Naive thymus-derived CD8-positive, alpha-beta T cell (primary cell): ENCODE results near the gene BACH2. TPM values are rescaled to one million over a fixed set of nuclear protein-coding genes. Genes with fewer than 3 reads are reported as not detected.
"Not testable (repeated sequence)": the region's sequence is repeated elsewhere in the genome, so short reads cannot be mapped to it uniquely, and the experiment has no call there.

Experiments
- ATAC-seq, 2 donors: fragments of 150-1000 bp; cut with Tn5 transposase in 1 of 2; sonication (Bioruptor Pico), chemical (Tn5 transposase) in 1 of 2; 1 replicate in 1 of 2; 2 replicates in 1 of 2; pipeline ENCODE4 v1.10.0; 2021; ENCODE audit warnings: mild to moderate bottlenecking in 2 of 2, moderate library complexity in 2 of 2
- POLR2A ChIA-PET: fragments of 350-600 bp; sonication (Branson Sonifier 250); formaldehyde crosslinking; loops from one replicate; lab custom pipeline; 2021; ENCODE audit warnings: antibody characterized with exemption; lab: Charles Lee
- DNase-seq, 10 donors: peaks; one replicate each; pipeline versions ENCODE4 v3.0.0 to v3.0.0-alpha.2; 2020 to 2022
- H3K27ac Mint-ChIP-seq, 10 donors: one replicate each; pipeline ENCODE4 v1.8.0; 2020 to 2022; ENCODE audit warnings: mild to moderate bottlenecking in 10 of 10, mixed read lengths in 10 of 10, moderate library complexity in 4 of 10, inconsistent platforms in 1 of 10
- H3K27me3 Mint-ChIP-seq, 5 donors: one replicate each; pipeline ENCODE4 v1.8.0; 2021 to 2022; ENCODE audit warnings: mixed read lengths in 5 of 5
- H3K36me3 Mint-ChIP-seq, 3 donors: one replicate each; pipeline ENCODE4 v1.8.0; 2020 to 2022; ENCODE audit warnings: mixed read lengths in 3 of 3, mild to moderate bottlenecking in 2 of 3, inconsistent platforms in 1 of 3
- H3K4me1 Mint-ChIP-seq, 4 donors: one replicate each; pipeline ENCODE4 v1.8.0; 2021 to 2022; ENCODE audit warnings: mixed read lengths in 4 of 4
- H3K4me3 Mint-ChIP-seq, 10 donors: one replicate each; pipeline ENCODE4 v1.8.0; 2020 to 2022; ENCODE audit warnings: mild to moderate bottlenecking in 10 of 10, mixed read lengths in 10 of 10, moderate library complexity in 6 of 10, inconsistent platforms in 1 of 10
- H3K9me3 Mint-ChIP-seq, 9 donors: one replicate each; pipeline ENCODE4 v1.8.0; 2020 to 2022; ENCODE audit warnings: mixed read lengths in 9 of 9, mild to moderate bottlenecking in 3 of 9, inconsistent platforms in 1 of 9, moderate library complexity in 1 of 9
- polyA plus RNA-seq, 3 donors: library from polyadenylated mRNA; unstranded; fragments of 300-500 nt; fragmentation: Illumina TruSeq; gene quantifications; one replicate each; pipeline ENCODE4 v1.2.3, GENCODE V29; 2021
- total RNA-seq, 8 experiments: library from RNA in 2 of 8; stranded (reverse) in 2 of 8; gene quantifications; one replicate each; pipeline ENCODE4 v1.2.3 and lab custom pipeline; 2021 to 2026

The BACH2 gene
- total and polyA plus RNA-seq, 5 experiments from 2014 or later = 17.5 to 126 (median 29.3) TPM

GRCh38 chr6:90118581-90118980 lies 178.1 kb downstream of the BACH2 start:
- peaks cover 13 to 36% (median 33%) of the 10 kb centered on the region in 3 donors for H3K36me3 Mint-ChIP-seq
- peaks cover 0 to 37% (median 4%) of the 10 kb centered on the region in 9 donors for H3K9me3 Mint-ChIP-seq
- H3K27me3 Mint-ChIP-seq = no peaks in the 10 kb centered on the region
- DNase-seq = no peak
- no peak for ATAC-seq
- no peak overlapping the region for H3K4me3 Mint-ChIP-seq
- peak overlapping the region in 7 of 10 donors; percentile 20 to 65 (median 35) for H3K27ac Mint-ChIP-seq
- POLR2A ChIA-PET = interaction anchor here (0.7 kb wide), 1 partner anchor 97 kb away, joined by 4 read pairs; no protein-coding TSS in a partner anchor
- peaks cover 30 to 64% (median 61%) of the 10 kb centered on the region in 4 donors for H3K4me1 Mint-ChIP-seq

- H3K4me3 Mint-ChIP-seq = no peak overlapping the region
- no peak for DNase-seq
- POLR2A ChIA-PET = interaction anchor here (0.5 to 1.5 kb wide), 4 partner anchors 9 to 98 kb away, joined by 3 to 7 read pairs (median 4); no protein-coding TSS in a partner anchor
- H3K4me1 Mint-ChIP-seq = peaks cover 32 to 65% (median 62%) of the 10 kb centered on the region in 4 donors
- peak overlapping the region in 4 of 10 donors; percentile 0 to 76 (median 32) for H3K27ac Mint-ChIP-seq
- no peaks in the 10 kb centered on the region for H3K27me3 Mint-ChIP-seq
- H3K36me3 Mint-ChIP-seq = peaks cover 18 to 37% (median 37%) of the 10 kb centered on the region in 3 donors
- peaks cover 4 to 42% (median 9%) of the 10 kb centered on the region in 9 donors for H3K9me3 Mint-ChIP-seq
- ATAC-seq = no peak
Measured at GRCh38 chr6:90118069-90118468, 178.6 kb downstream of the BACH2 start.

GRCh38 chr6:90116126-90116525 lies 180.5 kb downstream of the BACH2 start:
- peaks cover 38 to 68% (median 68%) of the 10 kb centered on the region in 4 donors for H3K4me1 Mint-ChIP-seq
- H3K9me3 Mint-ChIP-seq = peaks cover 5 to 51% (median 12%) of the 10 kb centered on the region in 9 donors
- ATAC-seq, H3K27me3 Mint-ChIP-seq, H3K4me3 Mint-ChIP-seq, DNase-seq: not testable (repeated sequence)
- peaks cover 25 to 35% (median 34%) of the 10 kb centered on the region in 3 donors for H3K36me3 Mint-ChIP-seq
- POLR2A ChIA-PET = interaction anchor here (1.2 to 1.4 kb wide), 2 partner anchors 10 to 22 kb away, joined by 3 to 4 read pairs; no protein-coding TSS in a partner anchor
- peak overlapping the region in 5 of 10 donors; percentile 3 to 63 (median 21) for H3K27ac Mint-ChIP-seq

GRCh38 chr6:90113389-90113788 lies 183.3 kb downstream of the BACH2 start:
- Mint-ChIP-seq H3K36me3 (peaks cover 25 to 35% (median 34%) of the 10 kb centered on the region in 3 donors), H3K27ac (peak overlapping the region; percentile 7 to 91 (median 67)), H3K4me1 (peaks cover 50 to 86% (median 72%) of the 10 kb centered on the region in 4 donors), H3K4me3 (peak overlapping the region in 2 of 10 donors; percentile 7 to 16), H3K9me3 (peaks cover 7 to 51% (median 18%) of the 10 kb centered on the region in 9 donors), H3K27me3 (no peaks in the 10 kb centered on the region)
- POLR2A ChIA-PET = no interaction called here
- no peak for ATAC-seq
- no peak for DNase-seq

- peaks cover 15 to 26% (median 22%) of the 10 kb centered on the region in 3 donors for H3K36me3 Mint-ChIP-seq
- DNase-seq (no peak), ATAC-seq (peak; percentile 15 to 32)
- peak overlapping the region; percentile 81 to 95 (median 90) for H3K27ac Mint-ChIP-seq
- peak overlapping the region; percentile 16 to 74 (median 56) for H3K4me3 Mint-ChIP-seq
- POLR2A ChIA-PET = interaction anchor here (1.0 kb wide), 1 partner anchor 172 kb away, joined by 3 read pairs; no protein-coding TSS in a partner anchor
- H3K4me1 Mint-ChIP-seq = peaks cover 43 to 85% (median 74%) of the 10 kb centered on the region in 4 donors
- H3K9me3 Mint-ChIP-seq = peaks cover 7 to 41% (median 17%) of the 10 kb centered on the region in 9 donors
- no peaks in the 10 kb centered on the region for H3K27me3 Mint-ChIP-seq
Measured at GRCh38 chr6:90111387-90111786, 185.3 kb downstream of the BACH2 start.

GRCh38 chr6:90110971-90111370 lies 185.7 kb downstream of the BACH2 start:
- ATAC-seq = peak; percentile 81 to 89
- H3K36me3 Mint-ChIP-seq = peaks cover 15 to 22% (median 18%) of the 10 kb centered on the region in 3 donors

GRCh38 chr6:90109141-90109540 lies 187.5 kb downstream of the BACH2 start:
- peak overlapping the region in 9 of 10 donors; percentile 52 to 78 (median 64) for H3K4me3 Mint-ChIP-seq
- no peak for ATAC-seq
- peaks cover 12 to 15% (median 14%) of the 10 kb centered on the region in 3 donors for H3K36me3 Mint-ChIP-seq
- peaks cover 41 to 88% (median 88%) of the 10 kb centered on the region in 4 donors for H3K4me1 Mint-ChIP-seq
- peak overlapping the region; percentile 42 to 91 (median 71) for H3K27ac Mint-ChIP-seq
- no peaks in the 10 kb centered on the region for H3K27me3 Mint-ChIP-seq
- no peak for DNase-seq
- POLR2A ChIA-PET = no interaction called here
- H3K9me3 Mint-ChIP-seq = peaks cover 7 to 22% (median 13%) of the 10 kb centered on the region in 9 donors

More at GRCh38 chr6:90110971-90111370, 185.7 kb downstream of the BACH2 start:
- POLR2A ChIA-PET = interaction anchor here (0.6 to 1.0 kb wide), 2 partner anchors 171 to 173 kb away, joined by 3 to 4 read pairs; no protein-coding TSS in a partner anchor
- peak overlapping the region; percentile 81 to 95 (median 90) for H3K27ac Mint-ChIP-seq
- H3K27me3 Mint-ChIP-seq = no peaks in the 10 kb centered on the region
- DNase-seq = peak; percentile 24 to 82 (median 76)
- H3K4me1 Mint-ChIP-seq = peaks cover 43 to 89% (median 78%) of the 10 kb centered on the region in 4 donors
- H3K4me3 Mint-ChIP-seq = peak overlapping the region; percentile 16 to 74 (median 56)
- H3K9me3 Mint-ChIP-seq = peaks cover 7 to 38% (median 15%) of the 10 kb centered on the region in 9 donors

GRCh38 chr6:90107771-90108282 lies 188.8 kb downstream of the BACH2 start:
- ATAC-seq (peak; percentile 27 to 28), DNase-seq (no peak)
- H3K27me3 Mint-ChIP-seq = no peaks in the 10 kb centered on the region
- H3K27ac Mint-ChIP-seq = peak overlapping the region; percentile 30 to 91 (median 62)
- peaks cover 0 to 15% (median 2%) of the 10 kb centered on the region in 9 donors for H3K9me3 Mint-ChIP-seq
- H3K4me1 Mint-ChIP-seq = peaks cover 45 to 95% (median 94%) of the 10 kb centered on the region in 4 donors
- POLR2A ChIA-PET = interaction anchor here (1.0 kb wide), 1 partner anchor 155 kb away, joined by 3 read pairs; no protein-coding TSS in a partner anchor
- peak overlapping the region in 8 of 10 donors; percentile 23 to 64 (median 52) for H3K4me3 Mint-ChIP-seq
- H3K36me3 Mint-ChIP-seq = peaks cover 9 to 20% (median 13%) of the 10 kb centered on the region in 3 donors

GRCh38 chr6:90107371-90107770 lies 189.3 kb downstream of the BACH2 start:
- Mint-ChIP-seq H3K27ac (peak overlapping the region in 9 of 10 donors; percentile 17 to 91 (median 57)), H3K9me3 (peaks cover 0 to 11% (median 0%) of the 10 kb centered on the region in 9 donors), H3K4me1 (peaks cover 42 to 92% (median 90%) of the 10 kb centered on the region in 4 donors), H3K4me3 (peak overlapping the region in 7 of 10 donors; percentile 8 to 64 (median 49)), H3K36me3 (peaks cover 6 to 19% (median 11%) of the 10 kb centered on the region in 3 donors), H3K27me3 (no peaks in the 10 kb centered on the region)
- no peak for ATAC-seq
- POLR2A ChIA-PET = interaction anchor here (0.7 to 1.1 kb wide), 3 partner anchors 9 to 155 kb away, joined by 3 read pairs; no protein-coding TSS in a partner anchor
- DNase-seq = no peak

GRCh38 chr6:90106449-90106848 lies 190.2 kb downstream of the BACH2 start:
- no peak for DNase-seq
- POLR2A ChIA-PET = interaction anchor here (0.9 to 1.8 kb wide), 4 partner anchors 8 to 36 kb away, joined by 3 to 7 read pairs (median 4); no protein-coding TSS in a partner anchor
- Mint-ChIP-seq H3K9me3 (peaks cover 0 to 10% (median 0%) of the 10 kb centered on the region in 9 donors), H3K27ac (peak overlapping the region in 3 of 10 donors; percentile 46 to 80 (median 48)), H3K36me3 (peaks cover 6 to 23% (median 12%) of the 10 kb centered on the region in 3 donors), H3K4me1 (peaks cover 35 to 91% (median 84%) of the 10 kb centered on the region in 4 donors), H3K4me3 (peak overlapping the region in 2 of 10 donors; percentile 15 to 43), H3K27me3 (no peaks in the 10 kb centered on the region)
- no peak for ATAC-seq

- H3K36me3 Mint-ChIP-seq = peaks cover 6 to 25% (median 17%) of the 10 kb centered on the region in 3 donors
- peak overlapping the region in 7 of 10 donors; percentile 13 to 57 (median 38) for H3K4me3 Mint-ChIP-seq
- peak overlapping the region in 8 of 10 donors; percentile 9 to 86 (median 66) for H3K27ac Mint-ChIP-seq
- H3K4me1 Mint-ChIP-seq = peaks cover 32 to 91% (median 83%) of the 10 kb centered on the region in 4 donors
- no peak for DNase-seq
- peaks cover 0 to 10% (median 0%) of the 10 kb centered on the region in 9 donors for H3K9me3 Mint-ChIP-seq
- ATAC-seq = no peak
- POLR2A ChIA-PET = interaction anchor here (0.7 to 1.8 kb wide), 5 partner anchors 10 to 167 kb away, joined by 3 to 7 read pairs (median 3); no protein-coding TSS in a partner anchor
- no peaks in the 10 kb centered on the region for H3K27me3 Mint-ChIP-seq
Measured at GRCh38 chr6:90105506-90106170, 191.0 kb downstream of the BACH2 start.
